HepG2 (cell line): ENCODE measurements around the gene ELK1. TPM values are rescaled to one million over a fixed set of nuclear protein-coding genes. Genes with fewer than 3 reads are reported as not detected.

Source experiments
- ATAC-seq: fragments of 200-7000 bp; cut with Tn5 transposase; 3 replicates; pipeline ENCODE4 v1.9.1; 2020; ENCODE audit warnings: mild to moderate bottlenecking, moderate library complexity
- BruUV-seq: library from RNA; stranded (reverse); fragments of 400-500 nt; replicated peaks from 2 replicates; lab custom pipeline; 2021; lab: Mats Ljungman, UMichigan
- CTCF ChIA-PET: fragments of 300-600 bp; formaldehyde crosslinking; extraction: SDS; loops from one replicate; lab custom pipeline; 2021; ENCODE audit warnings: low total read pairs, inconsistent platforms, low intra/inter-chr PET ratio; lab: Yijun Ruan, JAX
- POLR2A ChIA-PET: fragments of 350-600 bp; sonication (Branson Sonifier 250); formaldehyde crosslinking; loops from one replicate; lab custom pipeline; 2020; ENCODE audit warnings: antibody characterized with exemption, inconsistent platforms; lab: Yijun Ruan, JAX
- DNase-seq: peaks from one replicate; pipeline ENCODE4 v3.0.0-alpha.2; 2015; ENCODE audit warnings: low spot score
- FAIRE-seq: peaks from 3 replicates; lab custom pipeline; 2011; peaks lifted over from hg19 to GRCh38; lab: Jason Lieb, UNC
- H2AFZ ChIP-seq: one replicate; pipeline ENCODE4 v1.6.1; 2011; ENCODE audit warnings: low read length, inconsistent platforms
- H3K27ac ChIP-seq: fragments of 300-600 bp; 3 replicates; pipeline ENCODE4 v1.8.0; 2011; ENCODE audit warnings: mixed run types, mild to moderate bottlenecking, mixed read lengths, low read length, inconsistent platforms; ENCODE audit not compliant: insufficient read depth; ENCODE audit errors: extremely low read length
- H3K27me3 ChIP-seq, 2 experiments: fragments of 200-600 bp in 1 of 2; 2 replicates in 1 of 2; 3 replicates in 1 of 2; pipeline versions ENCODE4 v1.6.0 to v1.8.0; 2011; ENCODE audit warnings: low read length in 2 of 2, mild to moderate bottlenecking in 2 of 2, moderate library complexity in 2 of 2, inconsistent platforms in 1 of 2; ENCODE audit not compliant: insufficient read depth in 2 of 2, control insufficient read depth in 1 of 2
- H3K36me3 ChIP-seq, 2 experiments: fragments of 200-600 bp in 1 of 2; replicated peaks in 1 of 2; 2 replicates in 1 of 2; 3 replicates in 1 of 2; pipeline versions ENCODE4 v1.5.1 to v1.8.0; 2011; ENCODE audit warnings: low read length in 2 of 2, inconsistent platforms in 1 of 2; ENCODE audit not compliant: insufficient read depth in 2 of 2, control insufficient read depth in 1 of 2
- H3K4me1 ChIP-seq: 2 replicates; pipeline ENCODE4 v1.5.1; 2012; ENCODE audit warnings: low read length, inconsistent platforms; ENCODE audit not compliant: insufficient read depth
- H3K4me2 ChIP-seq: 2 replicates; pipeline ENCODE4 v1.6.0; 2011; ENCODE audit warnings: low read depth, low read length, inconsistent platforms
- H3K4me3 ChIP-seq, 3 experiments: fragments of 200-600 bp in 1 of 3; sonication (generic), shearing (Covaris generic) in 1 of 3; replicated peaks in 1 of 3; 2 replicates each; pipeline ENCODE4 v1.5.1; 2011 to 2016; ENCODE audit warnings: low read length in 3 of 3, inconsistent platforms in 2 of 3, low read depth in 2 of 3, mild to moderate bottlenecking in 2 of 3, control low read depth in 1 of 3, mixed read lengths in 1 of 3; ENCODE audit not compliant: insufficient read depth in 1 of 3
- H3K79me2 ChIP-seq: one replicate; pipeline ENCODE4 v1.6.1; 2011; ENCODE audit warnings: low read length, inconsistent platforms; ENCODE audit not compliant: insufficient read depth
- H3K9ac ChIP-seq: 2 replicates; pipeline ENCODE4 v1.6.0; 2011; ENCODE audit warnings: mild to moderate bottlenecking, low read depth, low read length, inconsistent platforms; ENCODE audit not compliant: insufficient read depth
- H3K9me3 ChIP-seq: 2 replicates; pipeline ENCODE4 v1.5.1; 2012; ENCODE audit warnings: mild to moderate bottlenecking, low read length
- H4K20me1 ChIP-seq: 2 replicates; pipeline ENCODE4 v1.6.0; 2011; ENCODE audit warnings: inconsistent platforms, mild to moderate bottlenecking, low read length, moderate library complexity; ENCODE audit not compliant: insufficient read depth
- CC2D1A ChIP-seq: sonication (generic); formaldehyde crosslinking; IDR thresholded peaks from 2 replicates; pipeline ENCODE4 v1.8.1; 2023; ENCODE audit warnings: mild to moderate bottlenecking, missing genetic modification reagents
- CHD4 ChIP-seq: fragments of 200-600 bp; sonication (generic); IDR thresholded peaks from 2 replicates; pipeline ENCODE4 v1.7.0; 2017; ENCODE audit warnings: mild to moderate bottlenecking, low read length, borderline replicate concordance
- TEAD2 ChIP-seq: sonication (generic); formaldehyde crosslinking; IDR thresholded peaks from 2 replicates; pipeline ENCODE4 v1.9.0; 2021; ENCODE audit warnings: missing genetic modification reagents
- YEATS2 ChIP-seq: sonication (generic); formaldehyde crosslinking; IDR thresholded peaks from 2 replicates; pipeline ENCODE4 v1.4.0; 2020; ENCODE audit warnings: missing genetic modification reagents, borderline replicate concordance
- ZBTB3 ChIP-seq: sonication (generic); formaldehyde crosslinking; IDR thresholded peaks from 2 replicates; pipeline ENCODE4 v1.4.0; 2020; ENCODE audit warnings: low read depth, mild to moderate bottlenecking, moderate library complexity, missing genetic modification reagents, borderline replicate concordance
- ZBTB42 ChIP-seq: sonication (generic); formaldehyde crosslinking; IDR thresholded peaks from 2 replicates; pipeline ENCODE4 v1.5.0; 2020; ENCODE audit warnings: mild to moderate bottlenecking, missing genetic modification reagents
- ZNF670 ChIP-seq: sonication (generic); formaldehyde crosslinking; IDR thresholded peaks from 2 replicates; pipeline ENCODE4 v1.8.0; 2022; ENCODE audit warnings: mild to moderate bottlenecking, missing genetic modification reagents, borderline replicate concordance
- ZZZ3 ChIP-seq: sonication (generic); formaldehyde crosslinking; IDR thresholded peaks from 2 replicates; pipeline ENCODE4 v1.4.0; 2020; ENCODE audit warnings: missing genetic modification reagents, mild to moderate bottlenecking, borderline replicate concordance
- WGBS: methylation state at CpG from one replicate; pipeline ENCODE4 v1.1.6; 2017; ENCODE audit warnings: low lambda C conversion rate; 5-methylcytosine and 5-hydroxymethylcytosine counted together
- in situ Hi-C: cut with HindIII; loops from 2 replicates; pipeline ENCODE4 v1.10.0; 2017; ENCODE audit warnings: low pct_unique_long_range_greater_than_20kb; ENCODE audit not compliant: extremely low pct_ligation_motif_present
- intact Hi-C: fragments of 100-400 bp; cut with micrococcal nuclease; formaldehyde crosslinking; loops from one replicate; pipeline ENCODE4 v1.10.0; 2022; ENCODE audit not compliant: unreplicated experiment
- polyA plus RNA-seq, 8 experiments: library from polyadenylated mRNA; depleted of rRNA in 3 of 8; stranded (reverse) in 7 of 8; unstranded in 1 of 8; fragments of >200 nt; fragmentation: Illumina TruSeq in 4 of 8; extraction: Trizol in 4 of 8; gene quantifications; 2 replicates each; pipeline versions ENCODE4 v1.2.1 to v1.2.3, GENCODE V29; 2011 to 2016; ENCODE audit warnings: low read depth in 4 of 8, missing spikeins in 1 of 8, mixed read lengths in 1 of 8; ENCODE audit not compliant: insufficient read depth in 1 of 8
- total RNA-seq, 5 experiments: library from RNA; depleted of rRNA; stranded (reverse); fragments of >200 nt; fragmentation: Illumina TruSeq; extraction: Trizol; gene quantifications; 2 replicates each; pipeline ENCODE4 v1.2.3, GENCODE V29; 2016; ENCODE audit warnings: low read depth in 1 of 5
- TF ChIP-seq, protein P1 (sequence below): sonication (generic); formaldehyde crosslinking; IDR thresholded peaks from 2 replicates; pipeline ENCODE4 v1.5.1; 2020; ENCODE audit warnings: mild to moderate bottlenecking, missing genetic modification reagents
- TF ChIP-seq, protein P2 (sequence below): sonication (generic); formaldehyde crosslinking; conservative IDR thresholded peaks from 2 replicates; pipeline ENCODE4 v1.8.0; 2022; ENCODE audit warnings: missing genetic modification reagents

ELK1 gene
- total and polyA plus RNA-seq, 2 of the 13 experiments (the other 11 are each of a cell fraction or from before 2014, with no cell fraction given), result 4.3 to 7.2 TPM

- H3K27me3 ChIP-seq, result no peaks in the 10 kb centered on the region
- no peak overlapping the region for H3K4me3 ChIP-seq
- FAIRE-seq (no peak), DNase-seq (no peak), ATAC-seq (no peak)
- H3K79me2 ChIP-seq, result peaks cover 2% of the 10 kb centered on the region
- no peak overlapping the region for H3K27ac ChIP-seq
- no peaks in the 10 kb centered on the region for H3K9me3 ChIP-seq
- no peak overlapping the region for H3K4me2 ChIP-seq
- TF ChIP-seq YEATS2 (CRISPR knock-in tag) (no peak), ZBTB3 (CRISPR knock-in tag) (no peak), CC2D1A (CRISPR knock-in tag) (no peak), ZBTB42 (CRISPR knock-in tag) (no peak), TEAD2 (CRISPR knock-in tag) (no peak), ZZZ3 (no peak)
- intact Hi-C loops (no loop called here), in situ Hi-C loops (no loop called here)
- peaks cover 3 to 7% of the 10 kb centered on the region in 2 experiments; a peak in 4 of 5 replicates for H3K36me3 ChIP-seq
- no peak overlapping the region for H3K9ac ChIP-seq
- POLR2A ChIA-PET, result no interaction called here
- 98% methylated on average over 17 of the region's 19 CpGs for WGBS
- no peak overlapping the region for H2AFZ ChIP-seq
- no peaks in the 10 kb centered on the region for H4K20me1 ChIP-seq
- H3K4me1 ChIP-seq, result no peaks in the 10 kb centered on the region
- BruUV-seq, result no TSS peak
- CTCF ChIA-PET, result no interaction called here
These were observed 911 bp upstream of the ELK1 start for GRCh38 chrX:47651043-47651905.

- peaks cover 0 to 5% of the 10 kb centered on the region in 2 experiments; a peak in 3 of 5 replicates for H3K36me3 ChIP-seq
- ChIA-PET CTCF (no interaction called here), POLR2A (no interaction called here)
- no peak for FAIRE-seq
- no peaks in the 10 kb centered on the region for H4K20me1 ChIP-seq
- ATAC-seq, result no peak
- H3K4me3 ChIP-seq, result peak overlapping the region in 2 of 3 experiments; percentile 57 to 66; a peak in 3 of 6 replicates
- in situ Hi-C loops (no loop called here), intact Hi-C loops (no loop called here)
- H3K27me3 ChIP-seq, result no peaks in the 10 kb centered on the region
- no peak overlapping the region for H2AFZ ChIP-seq
- no peak overlapping the region for H3K27ac ChIP-seq
- no peaks in the 10 kb centered on the region for H3K4me1 ChIP-seq
- BruUV-seq, result no TSS peak
- H3K9me3 ChIP-seq, result no peaks in the 10 kb centered on the region
- WGBS, result 65% methylated on average over 11 of the region's 11 CpGs
- H3K4me2 ChIP-seq, result peak overlapping the region; percentile 58; the same call in 1 of the 2 replicates
- H3K79me2 ChIP-seq, result peaks cover 2% of the 10 kb centered on the region
- DNase-seq, result no peak
- H3K9ac ChIP-seq, result peak overlapping the region; percentile 67
- TF ChIP-seq, protein P1, sequence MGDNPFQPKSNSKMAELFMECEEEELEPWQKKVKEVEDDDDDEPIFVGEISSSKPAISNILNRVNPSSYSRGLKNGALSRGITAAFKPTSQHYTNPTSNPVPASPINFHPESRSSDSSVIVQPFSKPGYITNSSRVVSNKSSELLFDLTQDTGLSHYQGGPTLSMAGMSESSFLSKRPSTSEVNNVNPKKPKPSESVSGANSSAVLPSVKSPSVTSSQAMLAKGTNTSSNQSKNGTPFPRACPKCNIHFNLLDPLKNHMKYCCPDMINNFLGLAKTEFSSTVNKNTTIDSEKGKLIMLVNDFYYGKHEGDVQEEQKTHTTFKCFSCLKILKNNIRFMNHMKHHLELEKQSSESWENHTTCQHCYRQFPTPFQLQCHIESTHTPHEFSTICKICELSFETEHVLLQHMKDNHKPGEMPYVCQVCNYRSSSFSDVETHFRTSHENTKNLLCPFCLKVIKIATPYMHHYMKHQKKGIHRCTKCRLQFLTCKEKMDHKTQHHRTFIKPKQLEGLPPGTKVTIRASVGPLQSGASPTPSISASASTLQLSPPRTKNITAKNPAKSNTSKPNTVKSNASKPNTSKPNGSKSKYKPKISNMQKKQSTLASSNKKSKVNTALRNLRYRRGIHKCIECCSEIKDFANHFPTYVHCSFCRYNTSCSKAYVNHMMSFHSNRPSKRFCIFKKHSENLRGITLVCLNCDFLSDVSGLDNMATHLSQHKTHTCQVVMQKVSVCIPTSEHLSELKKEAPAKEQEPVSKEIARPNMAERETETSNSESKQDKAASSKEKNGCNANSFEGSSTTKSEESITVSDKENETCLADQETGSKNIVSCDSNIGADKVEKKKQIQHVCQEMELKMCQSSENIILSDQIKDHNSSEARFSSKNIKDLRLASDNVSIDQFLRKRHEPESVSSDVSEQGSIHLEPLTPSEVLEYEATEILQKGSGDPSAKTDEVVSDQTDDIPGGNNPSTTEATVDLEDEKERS (CRISPR knock-in tag), result no peak
- TF ChIP-seq, protein P2, sequence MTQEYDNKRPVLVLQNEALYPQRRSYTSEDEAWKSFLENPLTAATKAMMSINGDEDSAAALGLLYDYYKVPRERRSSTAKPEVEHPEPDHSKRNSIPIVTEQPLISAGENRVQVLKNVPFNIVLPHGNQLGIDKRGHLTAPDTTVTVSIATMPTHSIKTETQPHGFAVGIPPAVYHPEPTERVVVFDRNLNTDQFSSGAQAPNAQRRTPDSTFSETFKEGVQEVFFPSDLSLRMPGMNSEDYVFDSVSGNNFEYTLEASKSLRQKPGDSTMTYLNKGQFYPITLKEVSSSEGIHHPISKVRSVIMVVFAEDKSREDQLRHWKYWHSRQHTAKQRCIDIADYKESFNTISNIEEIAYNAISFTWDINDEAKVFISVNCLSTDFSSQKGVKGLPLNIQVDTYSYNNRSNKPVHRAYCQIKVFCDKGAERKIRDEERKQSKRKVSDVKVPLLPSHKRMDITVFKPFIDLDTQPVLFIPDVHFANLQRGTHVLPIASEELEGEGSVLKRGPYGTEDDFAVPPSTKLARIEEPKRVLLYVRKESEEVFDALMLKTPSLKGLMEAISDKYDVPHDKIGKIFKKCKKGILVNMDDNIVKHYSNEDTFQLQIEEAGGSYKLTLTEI, result no peak
- TF ChIP-seq CHD4 (no peak), ZNF670 (CRISPR knock-in tag) (no peak)
These were observed 591 bp downstream of the ELK1 start for GRCh38 chrX:47649781-47650163.
